ENCODE results near the gene OR4E1.
"Not testable (repeated sequence)": the region's sequence is repeated elsewhere in the genome, so short reads cannot be mapped to it uniquely, and the experiment has no call there.

The OR4E1 gene

GRCh38 chr14:21653331-21653885 is 20.2 kb downstream of the OR4E1 start, which contains the start of gene OR4E2:
OR4E2 (plus strand) TSS chr14:21653835; CDS start chr14:21665083, 11,248 bp downstream.
- DNase-seq (ENCODE audit: low read depth in 2 of 2): no peak

GRCh38 chr14:21652209-21652808 is 21.3 kb downstream of the OR4E1 start:
- no peak for DNase-seq (ENCODE audit: low read depth in 2 of 2)

GRCh38 chr14:21647380-21647779 is 26.2 kb downstream of the OR4E1 start:
- no peak for DNase-seq (ENCODE audit: low read depth in 2 of 2)

GRCh38 chr14:21643407-21643806 is 30.2 kb downstream of the OR4E1 start:
- no peak for DNase-seq (ENCODE audit: low read depth in 2 of 2)

GRCh38 chr14:21642683-21643082 is 30.9 kb downstream of the OR4E1 start:
- DNase-seq (ENCODE audit: low read depth in 2 of 2): no peak

GRCh38 chr14:21634840-21635239 is 38.8 kb downstream of the OR4E1 start, which contains the start of gene OR10G2:
OR10G2 (minus strand) TSS chr14:21634940; CDS start chr14:21634842, 98 bp downstream.
- no peak for DNase-seq (ENCODE audit: low read depth in 2 of 2)

GRCh38 chr14:21631084-21631483 is 42.5 kb downstream of the OR4E1 start:
- DNase-seq (ENCODE audit: low read depth in 2 of 2): no peak

- not testable (repeated sequence) for DNase-seq (ENCODE audit: low read depth in 2 of 2)
Observed at GRCh38 chr14:21630503-21630902, 43.1 kb downstream of the OR4E1 start.

- DNase-seq (ENCODE audit: low read depth in 2 of 2): no peak
Observed at GRCh38 chr14:21626491-21627230, 47.0 kb downstream of the OR4E1 start.

Data from stimulated activated CD4-positive, alpha-beta T cell treated with anti-CD3 and anti-CD28 coated beads, Interleukin-12 subunit alpha, Interleukin-12 subunit beta, amount 100 ng/mL, for 24 hours (primary cell).